ENCODE results near the gene ANKRD24. TPM values are rescaled to one million over a fixed set of nuclear protein-coding genes. Genes with fewer than 3 reads are reported as not detected.

ANKRD24 gene
- total RNA-seq, 1 experiment from 2014 or later = 2.4 TPM

DNA sequence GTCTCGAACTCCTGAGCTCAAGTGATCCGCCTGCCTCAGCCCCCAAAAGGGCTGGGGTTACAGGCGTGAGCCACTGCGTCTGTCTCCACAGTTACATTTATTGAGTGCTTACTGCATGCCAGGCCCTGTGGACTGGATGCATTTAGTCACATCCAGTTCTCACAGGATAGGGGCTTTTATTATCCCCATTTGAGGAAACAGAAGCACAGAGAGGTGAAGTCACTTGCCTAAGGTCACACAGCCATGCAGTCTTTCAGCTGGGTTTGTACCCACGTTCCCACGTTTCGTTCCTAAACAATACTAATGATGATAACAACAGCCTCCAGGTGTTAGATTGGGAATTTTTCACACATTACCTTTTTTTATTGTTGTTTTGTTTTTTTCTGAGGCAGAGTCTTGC lies 37.7 kb downstream of the ANKRD24 start:
- Mint-ChIP-seq H3K36me3 (ENCODE audit: insufficient read depth in 1 of 3, low read depth in 3 of 3) (peaks cover 0 to 19% (median 8%) of the 10 kb centered on the region in 3 experiments; a peak in 4 of 7 replicates), H3K4me1 (0 out of 4 replicates have a peak, but pooled peaks cover 0 to 2% of the 10 kb centered on the region in 2 experiments), H3K27me3 (ENCODE audit: low read depth) (peaks cover 2% of the 10 kb centered on the region; the same call in 1 of the 2 replicates), H3K27ac (no peak overlapping the region), H3K4me3 (no peak overlapping the region), H3K9me3 (peaks cover 0 to 8% of the 10 kb centered on the region in 2 experiments; a peak in 3 of 5 replicates)
- Histone ChIP-seq H3K9ac (ENCODE audit: extremely low read depth, insufficient read length, low read length) (no peak overlapping the region), H3K4ac (ENCODE audit: low read depth, low read length) (no peak overlapping the region), H3K79me1 (ENCODE audit: insufficient read depth, low read depth, low read length, poor library complexity, severe bottlenecking) (no peaks in the 10 kb centered on the region), H2BK12ac (ENCODE audit: insufficient read length, low read depth, low read length) (no peak overlapping the region), H3K18ac (ENCODE audit: insufficient read length, low read depth, low read length) (no peak overlapping the region), H2AK5ac (ENCODE audit: insufficient read length, low read length) (no peak overlapping the region), H3T11ph (ENCODE audit: low read length) (no peak overlapping the region), H3K23ac (ENCODE audit: insufficient read length, low read depth, low read length) (no peak overlapping the region), H3K9me3 (ENCODE audit: control insufficient read depth, low read depth, low read length) (no peaks in the 10 kb centered on the region), H3K56ac (ENCODE audit: insufficient read length, low read depth, low read length) (no peak overlapping the region), H3K14ac (ENCODE audit: insufficient read depth, low read length) (no peak overlapping the region), H3K4me1 (ENCODE audit: insufficient read depth, low read length) (no peaks in the 10 kb centered on the region), H3K27me3 (ENCODE audit: insufficient read depth, low read length) (no peaks in the 10 kb centered on the region), H3K4me2 (ENCODE audit: insufficient read depth, insufficient read length, low read length) (no peak overlapping the region), H3K27ac (ENCODE audit: insufficient read length, low read depth, low read length) (no peak overlapping the region), H4K5ac (ENCODE audit: insufficient read length, low read depth, low read length) (no peak overlapping the region), H2BK5ac (ENCODE audit: insufficient read length, low read length) (no peak overlapping the region), H4K8ac (replicated peaks; ENCODE audit: insufficient read length, low read depth, low read length) (no peak overlapping the region), H4K91ac (ENCODE audit: insufficient read length, low read depth, low read length) (no peak overlapping the region), H2BK20ac (ENCODE audit: low read depth, low read length, poor library complexity, severe bottlenecking) (no peak overlapping the region), H2AFZ (ENCODE audit: low read length) (no peak overlapping the region), H3K79me2 (ENCODE audit: insufficient read depth, low read length) (no peaks in the 10 kb centered on the region), H2BK120ac (ENCODE audit: low read depth, low read length, poor library complexity, severe bottlenecking) (no peak overlapping the region), H3K23me2 (ENCODE audit: insufficient read length, low read depth, low read length, poor library complexity, severe bottlenecking) (no peaks in the 10 kb centered on the region), H4K20me1 (ENCODE audit: control insufficient read depth, insufficient read depth, insufficient read length) (peaks cover 3% of the 10 kb centered on the region), H2BK15ac (ENCODE audit: low read depth, low read length) (no peak overlapping the region)
- TF ChIP-seq, protein P1, sequence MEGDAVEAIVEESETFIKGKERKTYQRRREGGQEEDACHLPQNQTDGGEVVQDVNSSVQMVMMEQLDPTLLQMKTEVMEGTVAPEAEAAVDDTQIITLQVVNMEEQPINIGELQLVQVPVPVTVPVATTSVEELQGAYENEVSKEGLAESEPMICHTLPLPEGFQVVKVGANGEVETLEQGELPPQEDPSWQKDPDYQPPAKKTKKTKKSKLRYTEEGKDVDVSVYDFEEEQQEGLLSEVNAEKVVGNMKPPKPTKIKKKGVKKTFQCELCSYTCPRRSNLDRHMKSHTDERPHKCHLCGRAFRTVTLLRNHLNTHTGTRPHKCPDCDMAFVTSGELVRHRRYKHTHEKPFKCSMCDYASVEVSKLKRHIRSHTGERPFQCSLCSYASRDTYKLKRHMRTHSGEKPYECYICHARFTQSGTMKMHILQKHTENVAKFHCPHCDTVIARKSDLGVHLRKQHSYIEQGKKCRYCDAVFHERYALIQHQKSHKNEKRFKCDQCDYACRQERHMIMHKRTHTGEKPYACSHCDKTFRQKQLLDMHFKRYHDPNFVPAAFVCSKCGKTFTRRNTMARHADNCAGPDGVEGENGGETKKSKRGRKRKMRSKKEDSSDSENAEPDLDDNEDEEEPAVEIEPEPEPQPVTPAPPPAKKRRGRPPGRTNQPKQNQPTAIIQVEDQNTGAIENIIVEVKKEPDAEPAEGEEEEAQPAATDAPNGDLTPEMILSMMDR (conservative IDR thresholded peaks at IDR 0.05) = no peak
- no CpG with 5 or more reads among the region's 7 CpGs for WGBS (ENCODE audit: extremely low coverage, insufficient read length, low lambda C conversion rate)
- DNase-seq = no peak

Data from H9 (cell line).